Esophagus muscularis mucosa (tissue), 3 donors: Measurements from ENCODE around the gene GPC2.

ENCODE experiments used
- POLR2AphosphoS5 ChIP-seq, 2 donors: sonication (generic); formaldehyde crosslinking; IDR thresholded peaks; one replicate each; pipeline ENCODE4 v1.6.1; 2017; ENCODE audit warnings: antibody characterized with exemption in 2 of 2
- TF ChIP-seq, protein P1 (sequence below), 3 experiments: fragments of 200-600 bp in 2 of 3; fragments of 450-650 bp in 1 of 3; sonication (generic) in 2 of 3; IDR thresholded peaks; one replicate each; pipeline ENCODE4 v1.5.1; 2017 to 2019; ENCODE audit warnings: antibody characterized with exemption in 3 of 3, mild to moderate bottlenecking in 2 of 3, moderate library complexity in 1 of 3

DNA sequence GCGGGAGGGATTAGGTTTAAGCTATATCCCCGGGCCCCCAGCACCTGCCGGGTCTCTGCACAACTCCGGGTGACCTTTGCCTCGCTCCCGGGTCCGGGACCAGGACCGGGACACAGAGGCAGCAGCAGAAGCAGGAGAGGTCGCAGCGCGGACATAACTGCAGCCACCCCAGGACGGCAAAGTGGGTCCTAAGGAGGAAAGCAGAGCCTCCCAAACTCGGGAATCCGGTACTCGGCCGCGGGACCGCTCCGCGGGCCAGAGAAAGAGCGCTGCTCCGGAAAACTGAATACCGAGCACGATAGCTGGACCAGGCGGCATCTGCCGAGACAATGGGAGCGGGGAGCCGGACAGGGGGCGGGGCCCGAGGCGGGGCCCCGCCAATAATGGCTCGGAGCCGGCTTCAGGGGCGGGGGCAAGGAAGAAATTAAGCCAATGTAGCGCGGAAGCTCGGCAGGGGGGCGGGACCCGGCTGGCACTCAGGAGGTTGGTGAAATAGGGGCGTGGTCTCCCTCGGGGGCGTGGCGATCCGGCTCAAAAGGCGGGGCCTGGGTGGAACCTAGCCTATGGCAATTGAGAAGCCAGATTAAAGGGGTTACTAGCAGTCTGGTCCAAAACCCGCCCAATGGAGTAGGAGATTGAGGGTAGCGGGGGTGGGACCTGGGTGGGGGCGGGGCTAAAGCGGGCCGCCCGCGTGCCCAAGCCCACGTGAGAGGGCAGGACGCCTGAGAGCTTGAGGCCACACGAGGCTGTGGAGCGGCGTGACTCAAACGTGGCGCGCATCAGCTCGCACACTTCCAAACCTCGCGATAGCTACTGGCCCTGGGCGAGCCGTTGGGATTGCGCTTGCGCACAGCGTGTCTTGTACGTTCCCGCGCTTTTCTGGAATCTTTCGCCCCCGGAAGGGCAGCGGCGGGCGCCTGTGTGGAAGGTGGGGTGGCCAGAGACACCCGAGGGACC, at the start of gene GPC2, which contains the start of gene STAG3:
- TF ChIP-seq POLR2AphosphoS5 (IDR thresholded peaks at IDR 0.05): no peak
- TF ChIP-seq, protein P1, sequence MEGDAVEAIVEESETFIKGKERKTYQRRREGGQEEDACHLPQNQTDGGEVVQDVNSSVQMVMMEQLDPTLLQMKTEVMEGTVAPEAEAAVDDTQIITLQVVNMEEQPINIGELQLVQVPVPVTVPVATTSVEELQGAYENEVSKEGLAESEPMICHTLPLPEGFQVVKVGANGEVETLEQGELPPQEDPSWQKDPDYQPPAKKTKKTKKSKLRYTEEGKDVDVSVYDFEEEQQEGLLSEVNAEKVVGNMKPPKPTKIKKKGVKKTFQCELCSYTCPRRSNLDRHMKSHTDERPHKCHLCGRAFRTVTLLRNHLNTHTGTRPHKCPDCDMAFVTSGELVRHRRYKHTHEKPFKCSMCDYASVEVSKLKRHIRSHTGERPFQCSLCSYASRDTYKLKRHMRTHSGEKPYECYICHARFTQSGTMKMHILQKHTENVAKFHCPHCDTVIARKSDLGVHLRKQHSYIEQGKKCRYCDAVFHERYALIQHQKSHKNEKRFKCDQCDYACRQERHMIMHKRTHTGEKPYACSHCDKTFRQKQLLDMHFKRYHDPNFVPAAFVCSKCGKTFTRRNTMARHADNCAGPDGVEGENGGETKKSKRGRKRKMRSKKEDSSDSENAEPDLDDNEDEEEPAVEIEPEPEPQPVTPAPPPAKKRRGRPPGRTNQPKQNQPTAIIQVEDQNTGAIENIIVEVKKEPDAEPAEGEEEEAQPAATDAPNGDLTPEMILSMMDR (IDR thresholded peaks at IDR 0.05): no peak
